Stomach (tissue), 4 donors: ENCODE results near the gene NCOA6.

Experiments
- CTCF ChIP-seq, 7 experiments: fragments of 450-650 bp in 4 of 7; fragments of 200-600 bp in 3 of 7; sonication (generic) in 3 of 7; IDR thresholded peaks; one replicate each; pipeline ENCODE4 v1.5.1; 2016 to 2019; ENCODE audit warnings: antibody characterized with exemption in 7 of 7, control low read depth in 2 of 7, mild to moderate bottlenecking in 1 of 7
- POLR2A ChIP-seq, 4 donors: fragments of 450-650 bp; IDR thresholded peaks; one replicate each; pipeline ENCODE4 v1.6.1; 2016; ENCODE audit warnings: antibody characterized with exemption in 4 of 4, control low read depth in 2 of 4, mild to moderate bottlenecking in 1 of 4, moderate library complexity in 1 of 4
- POLR2AphosphoS5 ChIP-seq, 3 donors: sonication (generic); formaldehyde crosslinking; IDR thresholded peaks; one replicate each; pipeline ENCODE4 v1.6.1; 2016; ENCODE audit warnings: antibody characterized with exemption in 3 of 3

- TF ChIP-seq POLR2AphosphoS5 (IDR thresholded peaks at IDR 0.05) (no peak), CTCF (IDR thresholded peaks at IDR 0.05) (no peak), POLR2A (IDR thresholded peaks at IDR 0.05) (no peak)
Measured at GRCh38 chr20:34817072-34817471, 8.4 kb downstream of the NCOA6 start.
